WERI-Rb-1 (cell line): Measurements from ENCODE around the gene C1orf105.
A peak's percentile ranks its signal among the peaks of the same experiment; 100 is the strongest.

ENCODE experiments used
- DNase-seq: peaks from one replicate; pipeline ENCODE4 v3.0.0-alpha.2; 2020
- H3K27ac ChIP-seq: fragments of 250-450 bp; sonication (Bioruptor Pico); 2 replicates; pipeline ENCODE4 v1.5.1; 2020; ENCODE audit warnings: mild to moderate bottlenecking, moderate library complexity
- H3K27me3 ChIP-seq: fragments of 250-450 bp; sonication (Bioruptor Pico); 2 replicates; pipeline ENCODE4 v1.5.1; 2021; ENCODE audit warnings: mild to moderate bottlenecking, low read depth, moderate library complexity; ENCODE audit not compliant: insufficient read depth, severe bottlenecking
- H3K36me3 ChIP-seq: fragments of 250-450 bp; sonication (Bioruptor Pico); 2 replicates; pipeline ENCODE4 v1.5.1; 2020; ENCODE audit warnings: mild to moderate bottlenecking, moderate library complexity
- H3K4me3 ChIP-seq: 2 replicates; pipeline ENCODE4 v1.5.1; 2011; ENCODE audit warnings: low read depth, mild to moderate bottlenecking, control low read depth, low read length
- H3K9me3 ChIP-seq: fragments of 250-450 bp; sonication (Bioruptor Pico); 2 replicates; pipeline ENCODE4 v1.5.1; 2021; ENCODE audit warnings: mild to moderate bottlenecking, moderate library complexity; ENCODE audit not compliant: severe bottlenecking
- TF ChIP-seq, protein P1 (sequence below): IDR thresholded peaks from 2 replicates; pipeline ENCODE4 v1.5.1; 2011; ENCODE audit warnings: low read depth, mild to moderate bottlenecking, control low read depth, inconsistent platforms, low read length

The C1orf105 gene

DNA sequence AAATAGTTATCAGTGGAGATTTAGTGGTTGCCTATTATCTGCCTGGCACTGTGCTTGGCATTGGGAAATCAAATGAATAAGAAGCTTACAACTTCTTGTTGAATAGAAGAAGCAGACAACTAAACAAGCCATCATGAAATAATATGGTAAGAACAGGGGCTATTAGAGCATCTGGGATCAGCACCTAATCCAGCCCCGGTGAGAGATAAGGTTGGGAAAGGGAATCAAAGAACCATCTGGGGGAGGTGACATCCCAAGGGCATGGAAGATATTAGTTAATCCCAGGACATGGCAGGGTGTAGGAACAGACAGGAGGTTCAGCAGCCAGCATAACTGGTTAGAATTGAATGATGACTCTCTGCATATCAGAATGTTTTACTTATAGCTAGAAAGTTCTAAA is 76.2 kb downstream of the C1orf105 start:
- Histone ChIP-seq H3K27ac (no peak overlapping the region), H3K27me3 (peaks cover 84% of the 10 kb centered on the region), H3K9me3 (no peaks in the 10 kb centered on the region), H3K36me3 (no peaks in the 10 kb centered on the region), H3K4me3 (no peak overlapping the region)
- TF ChIP-seq, protein P1, sequence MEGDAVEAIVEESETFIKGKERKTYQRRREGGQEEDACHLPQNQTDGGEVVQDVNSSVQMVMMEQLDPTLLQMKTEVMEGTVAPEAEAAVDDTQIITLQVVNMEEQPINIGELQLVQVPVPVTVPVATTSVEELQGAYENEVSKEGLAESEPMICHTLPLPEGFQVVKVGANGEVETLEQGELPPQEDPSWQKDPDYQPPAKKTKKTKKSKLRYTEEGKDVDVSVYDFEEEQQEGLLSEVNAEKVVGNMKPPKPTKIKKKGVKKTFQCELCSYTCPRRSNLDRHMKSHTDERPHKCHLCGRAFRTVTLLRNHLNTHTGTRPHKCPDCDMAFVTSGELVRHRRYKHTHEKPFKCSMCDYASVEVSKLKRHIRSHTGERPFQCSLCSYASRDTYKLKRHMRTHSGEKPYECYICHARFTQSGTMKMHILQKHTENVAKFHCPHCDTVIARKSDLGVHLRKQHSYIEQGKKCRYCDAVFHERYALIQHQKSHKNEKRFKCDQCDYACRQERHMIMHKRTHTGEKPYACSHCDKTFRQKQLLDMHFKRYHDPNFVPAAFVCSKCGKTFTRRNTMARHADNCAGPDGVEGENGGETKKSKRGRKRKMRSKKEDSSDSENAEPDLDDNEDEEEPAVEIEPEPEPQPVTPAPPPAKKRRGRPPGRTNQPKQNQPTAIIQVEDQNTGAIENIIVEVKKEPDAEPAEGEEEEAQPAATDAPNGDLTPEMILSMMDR = no peak
- peak; percentile 43 for DNase-seq

DNA sequence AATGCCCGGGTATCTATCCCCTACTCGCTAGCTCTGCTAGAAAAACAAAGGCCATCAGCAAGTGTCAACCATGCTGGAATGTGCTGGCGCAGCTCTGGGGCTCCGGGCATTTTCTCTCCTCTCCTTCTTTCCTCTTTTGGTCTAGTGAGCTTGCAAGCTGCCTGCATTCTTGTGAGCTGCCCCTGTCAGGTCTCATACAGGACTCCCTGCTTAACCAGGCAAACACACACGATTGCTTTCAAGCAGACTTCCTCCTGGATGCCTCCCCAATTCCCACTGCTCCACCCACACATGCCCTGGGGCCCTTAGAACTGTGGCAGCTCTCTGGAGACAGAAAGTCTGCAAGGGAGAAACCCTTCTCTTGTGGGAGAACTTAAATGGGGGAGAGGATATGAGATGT is 76.7 kb downstream of the C1orf105 start:
- DNase-seq = no peak
- H3K27ac ChIP-seq = no peak overlapping the region
- peaks cover 84% of the 10 kb centered on the region for H3K27me3 ChIP-seq
- no peaks in the 10 kb centered on the region for H3K36me3 ChIP-seq
- no peak overlapping the region for H3K4me3 ChIP-seq
- H3K9me3 ChIP-seq = no peaks in the 10 kb centered on the region
- TF ChIP-seq, protein P1 = no peak

DNA sequence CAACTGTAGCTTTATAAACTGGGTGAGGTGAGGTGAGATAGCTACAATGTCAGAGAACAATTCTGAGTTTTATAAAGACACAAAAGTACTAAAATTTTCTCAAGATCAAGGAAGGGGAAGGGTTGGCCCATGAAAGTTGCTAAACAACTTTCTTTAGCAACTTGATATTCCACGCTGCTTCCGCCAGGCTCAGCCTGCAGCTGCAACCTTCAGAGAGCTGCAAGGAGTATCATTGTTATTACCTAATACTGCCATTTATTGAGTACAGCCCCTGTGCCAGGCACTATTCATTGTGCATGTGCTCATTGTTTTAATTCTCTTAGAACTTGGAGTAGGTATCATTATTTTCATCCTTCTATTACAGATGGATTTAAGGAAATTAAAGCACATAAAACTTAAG is 78.4 kb downstream of the C1orf105 start:
- H3K36me3 ChIP-seq = no peaks in the 10 kb centered on the region
- no peak overlapping the region for H3K27ac ChIP-seq
- H3K9me3 ChIP-seq = no peaks in the 10 kb centered on the region
- TF ChIP-seq, protein P1 = no peak
- DNase-seq = no peak
- H3K4me3 ChIP-seq = no peak overlapping the region
- peaks cover 71% of the 10 kb centered on the region for H3K27me3 ChIP-seq

DNA sequence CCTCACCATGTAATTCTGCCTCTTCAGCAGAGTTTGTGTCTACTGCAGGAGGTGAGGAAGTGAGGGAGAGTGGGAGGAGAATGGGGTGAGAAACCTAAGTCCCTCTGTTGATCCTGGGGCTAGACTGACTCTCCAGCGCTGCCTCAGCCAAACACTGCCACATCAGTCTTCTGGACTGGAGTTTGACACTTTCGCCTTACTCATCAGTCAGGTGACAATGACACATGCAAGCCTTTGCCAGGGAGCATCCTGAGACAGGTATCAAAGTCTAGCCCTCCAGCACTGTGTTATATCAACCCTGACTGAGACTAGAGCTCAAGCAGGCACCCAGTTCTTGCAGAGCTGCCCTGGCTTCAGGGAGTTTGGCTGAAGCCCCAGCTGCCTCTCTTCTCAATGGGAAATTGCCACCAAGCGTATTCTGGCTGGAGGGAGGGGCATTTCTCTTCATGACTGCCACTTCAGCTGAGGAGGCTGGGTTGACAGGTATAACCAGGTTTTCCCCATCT is 79.2 kb downstream of the C1orf105 start:
- Histone ChIP-seq H3K27ac (no peak overlapping the region), H3K27me3 (peaks cover 68% of the 10 kb centered on the region), H3K4me3 (no peak overlapping the region), H3K36me3 (no peaks in the 10 kb centered on the region), H3K9me3 (no peaks in the 10 kb centered on the region)
- no peak for DNase-seq
- TF ChIP-seq, protein P1 = no peak

DNA sequence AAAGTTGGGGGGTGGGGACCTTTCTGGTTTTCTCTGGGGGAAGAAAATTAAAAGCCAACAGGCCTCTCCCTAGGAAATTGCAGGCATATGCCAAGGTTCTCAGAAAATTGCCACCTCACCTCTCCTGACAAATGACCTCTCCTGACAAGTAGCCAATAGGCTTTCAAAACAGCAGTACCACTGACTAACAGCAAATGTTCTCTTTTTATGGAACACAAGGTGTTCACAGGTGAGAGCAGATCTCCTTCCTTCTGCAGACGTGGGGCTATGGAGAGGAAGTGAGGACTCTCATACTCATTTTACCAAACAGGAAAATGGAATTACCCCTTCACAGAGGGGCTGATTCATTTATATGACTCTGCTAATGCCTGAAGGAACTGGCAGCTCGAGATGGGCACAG is 79.7 kb downstream of the C1orf105 start:
- H3K27me3 ChIP-seq = peaks cover 64% of the 10 kb centered on the region
- DNase-seq = no peak

More for the DNA sequence above, 79.7 kb downstream of the C1orf105 start:
- no peaks in the 10 kb centered on the region for H3K36me3 ChIP-seq
- H3K4me3 ChIP-seq = no peak overlapping the region
- H3K9me3 ChIP-seq = no peaks in the 10 kb centered on the region
- TF ChIP-seq, protein P1 = no peak
- H3K27ac ChIP-seq = no peak overlapping the region
